Measurements from ENCODE around the gene CD200R1L.

Gene CD200R1L

GRCh38 chr3:112817797-112818196 is 28.9 kb downstream of the CD200R1L start:
- DNase-seq = no peak

GRCh38 chr3:112817271-112817670 is 29.4 kb downstream of the CD200R1L start:
- no peak for DNase-seq

- no peak for DNase-seq
Measured at GRCh38 chr3:112815981-112816380, 30.7 kb downstream of the CD200R1L start.

GRCh38 chr3:112814266-112814665 is 32.4 kb downstream of the CD200R1L start:
- no peak for DNase-seq

- no peak for DNase-seq
Measured at GRCh38 chr3:112813723-112814171, 32.9 kb downstream of the CD200R1L start.

- DNase-seq = no peak
Measured at GRCh38 chr3:112813016-112813415, 33.6 kb downstream of the CD200R1L start.

GRCh38 chr3:112811917-112812660 is 34.6 kb downstream of the CD200R1L start:
- no peak for DNase-seq

DNA sequence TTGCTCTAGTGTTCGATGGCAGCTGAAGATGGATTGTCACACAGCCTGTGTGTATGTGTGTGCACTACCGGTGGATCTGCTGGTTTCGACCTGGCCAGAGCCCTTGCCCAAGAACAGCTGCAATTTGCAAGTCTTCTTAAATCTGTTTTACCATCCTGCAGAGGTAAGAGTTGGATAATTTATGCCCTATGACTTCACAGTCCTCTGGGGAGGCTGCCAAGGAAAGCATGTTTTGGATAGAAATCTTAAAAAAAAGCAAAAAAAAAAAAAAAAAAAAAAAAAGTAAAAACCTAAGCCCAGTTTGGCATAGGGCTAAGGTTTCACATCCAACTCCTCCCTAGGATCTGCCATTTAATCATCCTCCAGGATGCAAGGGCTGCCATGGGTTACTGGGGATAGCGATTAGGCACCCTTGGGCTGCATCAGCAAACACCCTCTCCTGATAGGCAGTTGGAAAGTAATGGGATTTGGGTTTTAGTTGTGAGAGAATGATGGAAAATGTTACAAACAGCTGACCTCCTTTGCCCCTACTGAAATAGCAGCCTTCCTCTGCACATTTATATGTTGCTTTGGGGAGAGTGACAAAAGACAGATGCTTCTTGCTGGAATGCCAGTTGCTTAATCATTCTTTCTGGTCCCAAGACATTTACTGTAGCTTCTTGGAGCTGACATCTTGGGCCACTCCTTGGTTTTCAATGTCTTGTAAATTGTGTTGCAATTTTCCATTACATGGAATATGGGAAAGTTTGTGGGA is 35.4 kb downstream of the CD200R1L start:
- no peak for DNase-seq

- no peak for DNase-seq
Measured at GRCh38 chr3:112810561-112810960, 36.1 kb downstream of the CD200R1L start.

DNA sequence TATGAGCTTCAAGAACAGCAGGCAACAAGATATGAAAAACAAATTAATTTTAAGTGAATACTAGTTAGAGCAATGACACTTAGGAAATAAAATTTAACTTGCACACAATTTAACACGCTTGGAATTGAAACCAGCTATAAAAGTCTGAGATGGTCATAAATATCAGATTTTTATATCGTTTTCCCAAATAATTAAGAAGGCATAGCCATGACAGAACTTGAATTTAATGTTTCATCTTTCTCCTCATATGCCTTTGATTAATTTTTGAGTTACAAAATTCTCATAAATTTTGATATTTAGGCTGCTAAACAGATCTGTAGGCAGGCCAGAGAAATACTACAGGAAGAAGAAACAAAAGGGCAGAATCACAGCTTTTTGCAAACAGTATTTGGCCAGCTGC is 38.5 kb downstream of the CD200R1L start:
- DNase-seq = no peak

DNA sequence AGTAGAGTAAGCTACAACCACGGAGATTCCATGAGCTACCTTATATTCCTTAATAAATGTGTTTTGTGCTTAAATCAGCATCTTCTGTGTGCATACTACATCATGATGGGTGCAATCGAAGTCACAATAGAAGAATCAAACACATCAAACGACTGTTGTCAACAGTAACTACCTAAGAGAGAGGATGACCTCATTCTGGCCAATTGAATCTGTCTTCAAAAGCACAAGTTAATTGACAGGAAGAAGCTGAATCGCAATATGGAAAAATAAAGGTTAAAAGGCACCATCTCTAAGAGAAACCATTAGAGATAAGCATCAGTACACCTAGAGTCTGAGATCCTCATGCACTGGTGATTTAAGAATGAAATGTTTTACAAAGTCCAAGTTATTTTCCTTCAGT is 39.0 kb downstream of the CD200R1L start:
- DNase-seq = no peak

DNA sequence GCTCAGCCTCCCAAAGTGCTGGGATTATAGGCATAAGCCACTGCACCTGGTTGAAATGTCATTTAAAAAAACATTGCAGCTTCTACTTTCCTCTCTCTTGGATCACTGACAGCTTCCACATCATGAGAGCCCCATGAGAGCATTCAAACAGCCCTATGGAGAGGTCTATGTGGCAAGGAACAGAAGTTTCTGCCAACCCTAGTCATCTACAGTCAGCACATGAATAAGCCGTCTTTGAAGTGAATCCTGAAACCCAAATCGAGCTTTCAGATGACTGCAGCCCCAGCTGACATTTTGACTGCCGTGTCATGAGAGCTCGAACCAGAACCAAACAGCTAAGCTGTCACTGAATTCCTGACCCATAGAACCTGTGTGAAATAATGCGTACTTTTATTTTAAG is 39.8 kb downstream of the CD200R1L start:
- DNase-seq = no peak

- DNase-seq = no peak
Measured at GRCh38 chr3:112805126-112805525, 41.5 kb downstream of the CD200R1L start.

GRCh38 chr3:112804021-112804420 is 42.6 kb downstream of the CD200R1L start:
- no peak for DNase-seq

DNA sequence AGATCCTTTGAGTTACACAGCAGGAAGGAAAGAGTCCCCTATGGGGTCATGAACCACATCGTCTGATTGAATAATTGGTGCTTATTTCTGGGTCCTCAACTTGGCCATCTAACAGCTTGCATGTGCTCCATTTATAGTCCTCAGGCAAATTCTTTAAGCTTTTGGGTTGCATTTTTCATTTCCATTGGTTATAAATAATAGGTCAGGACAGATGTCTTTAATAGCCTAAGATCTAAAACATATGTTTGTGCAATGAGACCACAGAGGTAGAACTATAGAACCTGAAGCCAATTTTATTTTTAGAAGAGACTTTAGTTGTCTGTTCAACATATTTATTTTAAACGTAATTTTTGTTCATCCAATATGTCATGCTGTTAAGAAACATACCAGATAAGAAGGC is 43.2 kb downstream of the CD200R1L start:
- DNase-seq = no peak

- DNase-seq = no peak
Measured at GRCh38 chr3:112802338-112802737, 44.3 kb downstream of the CD200R1L start.

DNA sequence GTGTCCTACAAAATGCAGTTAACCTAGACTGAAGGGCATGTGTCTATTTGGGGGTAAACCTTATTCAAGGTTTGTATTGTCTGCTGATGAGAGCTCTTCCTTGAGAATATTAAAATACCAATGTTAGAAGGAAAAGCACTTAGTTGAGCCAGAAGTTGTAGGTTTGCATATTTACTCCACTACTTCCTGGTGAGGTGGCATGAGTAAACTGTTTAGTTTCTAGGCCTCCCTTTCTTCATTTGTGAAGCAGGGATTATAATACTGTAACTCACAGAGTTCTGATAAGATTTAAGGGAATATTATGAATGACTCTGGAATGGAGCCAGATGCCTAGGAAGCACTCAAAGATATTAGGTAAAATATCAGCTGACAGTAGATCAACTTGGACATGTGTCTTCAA is 46.7 kb downstream of the CD200R1L start:
- DNase-seq = no peak

GRCh38 chr3:112794622-112795172 is 52.0 kb downstream of the CD200R1L start:
- DNase-seq = no peak

DNA sequence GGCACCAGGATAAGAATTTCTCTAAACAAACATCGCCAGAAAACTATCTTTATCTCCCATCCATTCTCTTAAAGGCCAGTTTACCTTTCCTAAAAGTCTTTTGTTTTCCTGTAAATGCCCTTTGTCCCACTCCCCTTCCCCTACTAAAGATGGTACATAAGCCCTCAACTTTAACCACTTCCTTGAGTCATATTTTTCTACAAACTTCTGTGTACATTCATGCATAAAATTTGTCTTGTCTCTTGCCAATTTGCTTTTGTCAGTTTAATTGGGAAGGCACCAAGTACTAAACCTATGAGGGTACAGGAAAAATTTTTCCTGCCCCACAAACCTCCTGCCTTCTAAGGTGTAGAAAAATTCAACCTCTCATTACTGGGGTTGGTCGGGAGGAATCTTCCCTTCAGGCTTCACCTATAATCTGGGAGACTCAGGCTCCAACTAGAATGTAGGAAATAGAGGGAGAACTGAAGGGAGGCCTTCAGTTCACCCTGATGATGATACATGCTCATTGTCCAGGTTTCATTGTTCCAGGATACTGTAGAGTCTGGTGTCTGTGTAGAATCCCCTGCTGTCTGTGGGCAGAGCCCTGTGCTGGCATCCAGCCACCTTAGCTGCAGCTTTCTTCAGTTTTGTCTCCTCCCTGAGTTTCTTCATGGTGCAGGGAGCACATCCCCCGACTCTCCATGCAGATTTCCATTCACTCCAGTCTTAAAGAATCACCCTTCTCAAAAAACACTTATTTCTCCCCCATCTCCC is 53.2 kb downstream of the CD200R1L start:
- DNase-seq = no peak

- DNase-seq = no peak
Measured at GRCh38 chr3:112791736-112792135, 54.9 kb downstream of the CD200R1L start.

- DNase-seq = no peak
Measured at GRCh38 chr3:112789787-112790186, 56.9 kb downstream of the CD200R1L start.

GRCh38 chr3:112786881-112787579 is 59.6 kb downstream of the CD200R1L start:
- no peak for DNase-seq
